K562 (cell line): ENCODE results near the gene FIBIN. TPM values are rescaled to one million over a fixed set of nuclear protein-coding genes. Genes with fewer than 3 reads are reported as not detected.

ENCODE experiments used
- polyA plus RNA-seq, 8 experiments: library from polyadenylated mRNA; depleted of rRNA in 4 of 8; stranded (reverse) in 5 of 8; unstranded in 3 of 8; fragments of >200 nt; fragmentation: Nextera tagmentation in 2 of 8; fragmentation: Illumina TruSeq in 1 of 8; extraction: Ambion mirVana in 2 of 8; extraction: Trizol in 1 of 8; gene quantifications; 2 replicates each; pipeline versions ENCODE4 v1.2.1 to v1.2.3, GENCODE V29; 2011 to 2014; ENCODE audit warnings: inconsistent platforms in 1 of 8, missing spikeins in 1 of 8
- total RNA-seq, 7 experiments: library from RNA; depleted of rRNA in 6 of 7; stranded (reverse); fragments of >200 nt in 6 of 7; fragmentation: Illumina TruSeq in 2 of 7; extraction: Trizol in 2 of 7; gene quantifications; 2 replicates each; pipeline versions ENCODE4 v1.2.1 to v1.2.3, GENCODE V29; 2011 to 2021; ENCODE audit warnings: low replicate concordance in 1 of 7

Gene FIBIN
- total and polyA plus RNA-seq, 9 of the 15 experiments (the other 6 are each of a cell fraction or from before 2014, with no cell fraction given): not detected

Other genes with a start within 250 kb of the FIBIN start
- gene BBOX1, start 46.7 kb downstream of the FIBIN start, total RNA-seq (2014; rRNA removed): not detected in 2 replicates
- gene BBOX1, start 46.7 kb downstream of the FIBIN start, total RNA-seq (2014; rRNA removed; fragmentation: Illumina TruSeq; extraction: Trizol): not detected in 2 replicates
- gene BBOX1, start 46.7 kb downstream of the FIBIN start, total RNA-seq (2015; rRNA removed; fragmentation: Illumina TruSeq; extraction: Trizol): not detected in 2 replicates
- gene BBOX1, start 46.7 kb downstream of the FIBIN start, total RNA-seq (2021): not detected in 2 replicates
- not detected in 2 replicates for gene BBOX1, start 46.7 kb downstream of the FIBIN start, polyA plus RNA-seq (2011; rRNA removed)
- gene BBOX1, start 46.7 kb downstream of the FIBIN start, polyA plus RNA-seq (2014; fragmentation: Illumina TruSeq; extraction: Trizol): not detected in 2 replicates
- gene BBOX1, start 46.7 kb downstream of the FIBIN start, polyA plus RNA-seq (2014; fragmentation: Nextera tagmentation; extraction: Ambion mirVana): not detected
- gene BBOX1, start 46.7 kb downstream of the FIBIN start, polyA plus RNA-seq (2014; rRNA removed): not detected in 2 replicates